ENCODE results near the gene LRSAM1.

- TF ChIP-seq RAD21 (IDR thresholded peaks at IDR 0.05) (no peak), CTCF (IDR thresholded peaks at IDR 0.05; ENCODE audit: low read depth, low read length, missing input control) (no peak), ATF3 (IDR thresholded peaks at IDR 0.05) (no peak)
These were observed 39.4 kb downstream of the LRSAM1 start for GRCh38 chr9:127490535-127491230.

Data from liver (tissue), 3 donors.